Activated naive CD8-positive, alpha-beta T cell treated with anti-CD3 and anti-CD28 coated beads, Interleukin-2, amount 10 ng/mL, durations not matched to agents 7 days and 5 days (primary cell): ENCODE results near the gene PRR5L. TPM values are rescaled to one million over a fixed set of nuclear protein-coding genes. Genes with fewer than 3 reads are reported as not detected.

Experiments used
- ATAC-seq: fragments of 150-1000 bp; cut with Tn5 transposase; one replicate; pipeline ENCODE4 v1.10.0; 2021; ENCODE audit warnings: low read depth, moderate library complexity
- POLR2A ChIA-PET: fragments of 350-600 bp; sonication (Branson Sonifier 250); formaldehyde crosslinking; loops from one replicate; lab custom pipeline; 2021; ENCODE audit warnings: antibody characterized with exemption; lab: Charles Lee
- DNase-seq: peaks from one replicate; pipeline ENCODE4 v3.0.0; 2021
- H3K27ac Mint-ChIP-seq: one replicate; pipeline ENCODE4 v1.8.0; 2022; ENCODE audit warnings: mild to moderate bottlenecking, mixed read lengths
- H3K27me3 Mint-ChIP-seq: one replicate; pipeline ENCODE4 v1.8.0; 2022; ENCODE audit warnings: mild to moderate bottlenecking, moderate library complexity, mixed read lengths
- H3K36me3 Mint-ChIP-seq: one replicate; pipeline ENCODE4 v1.8.0; 2021; ENCODE audit warnings: mild to moderate bottlenecking, mixed read lengths
- H3K4me1 Mint-ChIP-seq: one replicate; pipeline ENCODE4 v1.8.0; 2021; ENCODE audit warnings: mixed read lengths
- H3K4me3 Mint-ChIP-seq: one replicate; pipeline ENCODE4 v1.8.0; 2022; ENCODE audit warnings: mild to moderate bottlenecking, moderate library complexity, mixed read lengths
- H3K9me3 Mint-ChIP-seq: one replicate; pipeline ENCODE4 v1.8.0; 2021; ENCODE audit warnings: mixed read lengths
- total RNA-seq, 2 experiments: library from RNA; stranded (reverse); gene quantifications; one replicate each; pipeline ENCODE4 v1.2.3, GENCODE V29; 2021

PRR5L gene
- total RNA-seq, 2 experiments from 2014 or later = 23.6 to 29.1 TPM

GRCh38 chr11:36373016-36374010 lies 77.2 kb downstream of the PRR5L start:
- Mint-ChIP-seq H3K4me3 (no peak overlapping the region), H3K9me3 (no peaks in the 10 kb centered on the region), H3K4me1 (peaks cover 19% of the 10 kb centered on the region), H3K36me3 (peaks cover 1% of the 10 kb centered on the region), H3K27ac (no peak overlapping the region), H3K27me3 (peaks cover 80% of the 10 kb centered on the region)
- ATAC-seq (no peak), DNase-seq (no peak)
- POLR2A ChIA-PET = interaction anchor here (0.9 kb wide), 1 partner anchor 13 kb away, joined by 3 read pairs; no protein-coding TSS in a partner anchor

GRCh38 chr11:36374726-36375125 lies 78.6 kb downstream of the PRR5L start:
- Mint-ChIP-seq H3K4me3 (no peak overlapping the region), H3K4me1 (peaks cover 21% of the 10 kb centered on the region), H3K27me3 (peaks cover 84% of the 10 kb centered on the region), H3K36me3 (peaks cover 4% of the 10 kb centered on the region), H3K9me3 (no peaks in the 10 kb centered on the region), H3K27ac (no peak overlapping the region)
- POLR2A ChIA-PET = no interaction called here
- DNase-seq = no peak
- ATAC-seq = no peak

GRCh38 chr11:36375353-36376008 lies 79.4 kb downstream of the PRR5L start:
- DNase-seq (no peak), ATAC-seq (no peak)
- Mint-ChIP-seq H3K27me3 (peaks cover 88% of the 10 kb centered on the region), H3K4me3 (peak overlapping the region; percentile 89), H3K36me3 (peaks cover 4% of the 10 kb centered on the region), H3K9me3 (no peaks in the 10 kb centered on the region), H3K4me1 (peaks cover 21% of the 10 kb centered on the region), H3K27ac (no peak overlapping the region)
- POLR2A ChIA-PET = interaction anchor here (0.7 to 0.8 kb wide), 2 partner anchors 9 to 83 kb away, joined by 3 to 5 read pairs; no protein-coding TSS in a partner anchor

GRCh38 chr11:36376009-36376887 lies 80.2 kb downstream of the PRR5L start:
- H3K4me1 Mint-ChIP-seq = peaks cover 25% of the 10 kb centered on the region
- peak overlapping the region; percentile 13 for H3K27ac Mint-ChIP-seq
- H3K9me3 Mint-ChIP-seq = no peaks in the 10 kb centered on the region
- peak overlapping the region; percentile 89 for H3K4me3 Mint-ChIP-seq
- peaks cover 88% of the 10 kb centered on the region for H3K27me3 Mint-ChIP-seq
- POLR2A ChIA-PET = interaction anchor here (0.7 to 1.0 kb wide), 3 partner anchors 9 to 84 kb away, joined by 3 to 5 read pairs (median 4); no protein-coding TSS in a partner anchor
- ATAC-seq (peak; percentile 20), DNase-seq (peak; percentile 43)
- H3K36me3 Mint-ChIP-seq = peaks cover 4% of the 10 kb centered on the region

- Mint-ChIP-seq H3K4me1 (peaks cover 25% of the 10 kb centered on the region), H3K36me3 (peaks cover 4% of the 10 kb centered on the region), H3K9me3 (no peaks in the 10 kb centered on the region), H3K27me3 (peaks cover 82% of the 10 kb centered on the region), H3K4me3 (peak overlapping the region; percentile 89), H3K27ac (peak overlapping the region; percentile 13)
- peak; percentile 71 for DNase-seq
- POLR2A ChIA-PET = interaction anchor here (1.0 kb wide), 1 partner anchor 47 kb away, joined by 4 read pairs; no protein-coding TSS in a partner anchor
- ATAC-seq = peak; percentile 59
Measured at GRCh38 chr11:36376888-36377758, 81.0 kb downstream of the PRR5L start.

GRCh38 chr11:36377759-36378564 lies 81.9 kb downstream of the PRR5L start:
- peak overlapping the region; percentile 45 for H3K27ac Mint-ChIP-seq
- H3K36me3 Mint-ChIP-seq = peaks cover 4% of the 10 kb centered on the region
- no peaks in the 10 kb centered on the region for H3K9me3 Mint-ChIP-seq
- ATAC-seq = no peak
- no peak for DNase-seq
- peaks cover 75% of the 10 kb centered on the region for H3K27me3 Mint-ChIP-seq
- POLR2A ChIA-PET = no interaction called here
- H3K4me1 Mint-ChIP-seq = peaks cover 25% of the 10 kb centered on the region
- H3K4me3 Mint-ChIP-seq = peak overlapping the region; percentile 89

- no peak overlapping the region for H3K27ac Mint-ChIP-seq
- H3K4me1 Mint-ChIP-seq = peaks cover 26% of the 10 kb centered on the region
- peaks cover 66% of the 10 kb centered on the region for H3K27me3 Mint-ChIP-seq
- no peak overlapping the region for H3K4me3 Mint-ChIP-seq
- H3K36me3 Mint-ChIP-seq = peaks cover 4% of the 10 kb centered on the region
- DNase-seq (no peak), ATAC-seq (no peak)
- POLR2A ChIA-PET = no interaction called here
- H3K9me3 Mint-ChIP-seq = no peaks in the 10 kb centered on the region
Measured at GRCh38 chr11:36379653-36380052, 83.6 kb downstream of the PRR5L start.

- POLR2A ChIA-PET = no interaction called here
- Mint-ChIP-seq H3K9me3 (no peaks in the 10 kb centered on the region), H3K4me1 (peaks cover 26% of the 10 kb centered on the region), H3K4me3 (no peak overlapping the region), H3K27me3 (peaks cover 58% of the 10 kb centered on the region), H3K27ac (no peak overlapping the region), H3K36me3 (peaks cover 4% of the 10 kb centered on the region)
- DNase-seq = no peak
- no peak for ATAC-seq
Measured at GRCh38 chr11:36380296-36381014, 84.4 kb downstream of the PRR5L start.

GRCh38 chr11:36381015-36381360 lies 84.9 kb downstream of the PRR5L start:
- peaks cover 4% of the 10 kb centered on the region for H3K36me3 Mint-ChIP-seq
- peaks cover 21% of the 10 kb centered on the region for H3K4me1 Mint-ChIP-seq
- ATAC-seq (no peak), DNase-seq (no peak)
- H3K9me3 Mint-ChIP-seq = no peaks in the 10 kb centered on the region
- H3K27ac Mint-ChIP-seq = no peak overlapping the region
- H3K27me3 Mint-ChIP-seq = peaks cover 53% of the 10 kb centered on the region
- POLR2A ChIA-PET = no interaction called here
- no peak overlapping the region for H3K4me3 Mint-ChIP-seq

GRCh38 chr11:36383195-36383594 lies 87.1 kb downstream of the PRR5L start:
- peaks cover 3% of the 10 kb centered on the region for H3K36me3 Mint-ChIP-seq
- H3K9me3 Mint-ChIP-seq = no peaks in the 10 kb centered on the region
- DNase-seq (no peak), ATAC-seq (no peak)
- H3K4me1 Mint-ChIP-seq = peaks cover 10% of the 10 kb centered on the region
- POLR2A ChIA-PET = no interaction called here
- H3K27me3 Mint-ChIP-seq = peaks cover 36% of the 10 kb centered on the region
- no peak overlapping the region for H3K4me3 Mint-ChIP-seq
- H3K27ac Mint-ChIP-seq = no peak overlapping the region
